Kidney epithelial cell (primary cell): Measurements from ENCODE around the gene U2AF1L4. TPM values are rescaled to one million over a fixed set of nuclear protein-coding genes. Genes with fewer than 3 reads are reported as not detected.

Source experiments
- DNase-seq: peaks from one replicate; pipeline ENCODE4 v3.0.0-alpha.2; 2010; ENCODE audit warnings: low read depth
- H3K27me3 ChIP-seq: 2 replicates; pipeline ENCODE4 v1.6.0; 2011; ENCODE audit warnings: low read length; ENCODE audit not compliant: control insufficient read depth, insufficient read depth
- H3K36me3 ChIP-seq: 2 replicates; pipeline ENCODE4 v1.5.1; 2011; ENCODE audit warnings: low read length; ENCODE audit not compliant: control insufficient read depth, insufficient read depth
- H3K4me3 ChIP-seq: 2 replicates; pipeline ENCODE4 v1.5.1; 2011; ENCODE audit warnings: low read depth, mild to moderate bottlenecking, control low read depth, low read length
- CTCF ChIP-seq: IDR thresholded peaks from 2 replicates; pipeline ENCODE4 v1.5.1; 2011; ENCODE audit warnings: mild to moderate bottlenecking, moderate library complexity, low read length, control low read depth, inconsistent platforms; ENCODE audit not compliant: insufficient read depth, poor library complexity, severe bottlenecking
- total RNA-seq: library from RNA; depleted of rRNA; stranded (reverse); fragments of >200 nt; gene quantifications from 2 replicates; pipeline ENCODE4 v1.2.3, GENCODE V29; 2015

U2AF1L4 gene
- total RNA-seq, 1 donor from 2014 or later: 15.5 TPM

GRCh38 chr19:35713904-35714495, 31.2 kb downstream of the U2AF1L4 start:
- Histone ChIP-seq H3K36me3 (no peaks in the 10 kb centered on the region), H3K4me3 (no peak overlapping the region), H3K27me3 (no peaks in the 10 kb centered on the region)
- no peak for DNase-seq
- TF ChIP-seq CTCF: no peak

- Histone ChIP-seq H3K4me3 (no peak overlapping the region), H3K27me3 (no peaks in the 10 kb centered on the region), H3K36me3 (no peaks in the 10 kb centered on the region)
- no peak for TF ChIP-seq CTCF
- no peak for DNase-seq
Measured at GRCh38 chr19:35713506-35713850, 31.7 kb downstream of the U2AF1L4 start.

- no peak for TF ChIP-seq CTCF
- Histone ChIP-seq H3K36me3 (no peaks in the 10 kb centered on the region), H3K27me3 (no peaks in the 10 kb centered on the region), H3K4me3 (no peak overlapping the region)
- DNase-seq: no peak
Measured at GRCh38 chr19:35712567-35713505, 32.4 kb downstream of the U2AF1L4 start.

- no peak for TF ChIP-seq CTCF
- no peaks in the 10 kb centered on the region for H3K36me3 ChIP-seq
- no peak overlapping the region for H3K4me3 ChIP-seq
- DNase-seq: no peak
- H3K27me3 ChIP-seq: no peaks in the 10 kb centered on the region
Measured at GRCh38 chr19:35710784-35711723, 34.2 kb downstream of the U2AF1L4 start.

- DNase-seq: no peak
- Histone ChIP-seq H3K27me3 (peaks cover 4% of the 10 kb centered on the region), H3K36me3 (no peaks in the 10 kb centered on the region), H3K4me3 (no peak overlapping the region)
- no peak for TF ChIP-seq CTCF
Measured at GRCh38 chr19:35708391-35708790, 36.8 kb downstream of the U2AF1L4 start.
